H1 (cell line): ENCODE data around the gene ZNF77. TPM values are rescaled to one million over a fixed set of nuclear protein-coding genes. Genes with fewer than 3 reads are reported as not detected.

ENCODE experiments used
- CTCF ChIA-PET: fragments of 300-600 bp; sonication (Branson Sonifier 250); formaldehyde crosslinking; loops from one replicate; lab custom pipeline; 2021; ENCODE audit not compliant: partially characterized antibody; lab: Charles Lee
- POLR2A ChIA-PET: fragments of 300-600 bp; sonication (Branson Sonifier 250); formaldehyde crosslinking; loops from one replicate; lab custom pipeline; 2021; ENCODE audit warnings: inconsistent platforms; ENCODE audit not compliant: partially characterized antibody; lab: Charles Lee
- DNase-seq, 2 experiments: peaks; one replicate each; pipeline versions ENCODE4 v3.0.0 to v3.0.0-alpha.2; 2010 to 2022; ENCODE audit warnings: low spot score in 2 of 2, low read depth in 1 of 2, mixed read lengths in 1 of 2
- FAIRE-seq: peaks from 2 replicates; lab custom pipeline; 2011; peaks lifted over from hg19 to GRCh38; lab: Jason Lieb, UNC
- H2AFZ ChIP-seq: 2 replicates; pipeline ENCODE4 v1.8.1; 2012; ENCODE audit warnings: low read length, inconsistent platforms
- H2AK5ac ChIP-seq: 2 replicates; pipeline ENCODE4 v1.6.1; 2013; ENCODE audit warnings: low read depth, low read length
- H2BK120ac ChIP-seq: replicated peaks from 2 replicates; pipeline ENCODE3; 2013; ENCODE audit warnings: low read depth, low read length, inconsistent platforms
- H2BK12ac ChIP-seq: 2 replicates; pipeline ENCODE4 v1.6.1; 2013; ENCODE audit warnings: low read depth, low read length
- H2BK15ac ChIP-seq: 2 replicates; pipeline ENCODE4 v1.6.1; 2013; ENCODE audit warnings: low read length
- H2BK20ac ChIP-seq: 2 replicates; pipeline ENCODE4 v1.6.1; 2013; ENCODE audit warnings: low read length
- H2BK5ac ChIP-seq: 2 replicates; pipeline ENCODE4 v1.6.1; 2013; ENCODE audit warnings: low read depth, low read length
- H3K14ac ChIP-seq: 2 replicates; pipeline ENCODE4 v1.6.1; 2013; ENCODE audit warnings: inconsistent platforms; ENCODE audit not compliant: insufficient read length
- H3K18ac ChIP-seq: 2 replicates; pipeline ENCODE4 v1.6.1; 2013; ENCODE audit warnings: low read length; ENCODE audit errors: extremely low read depth
- H3K23ac ChIP-seq: 2 replicates; pipeline ENCODE4 v1.6.1; 2013; ENCODE audit warnings: inconsistent platforms; ENCODE audit not compliant: insufficient read length
- H3K23me2 ChIP-seq: 2 replicates; pipeline ENCODE4 v1.6.1; 2013; ENCODE audit warnings: low read depth, low read length
- H3K27ac ChIP-seq: 2 replicates; pipeline ENCODE4 v1.6.1; 2011; ENCODE audit warnings: low read depth, low read length, inconsistent platforms
- H3K27me3 ChIP-seq, 4 experiments: replicated peaks in 1 of 4; 1 replicate in 1 of 4; 2 replicates in 3 of 4; pipeline versions ENCODE4 v1.6.1 to v1.8.1; 2011 to 2013; ENCODE audit warnings: low read length in 3 of 4, mild to moderate bottlenecking in 3 of 4, inconsistent platforms in 2 of 4, mixed read lengths in 2 of 4, moderate library complexity in 1 of 4; ENCODE audit not compliant: control insufficient read depth in 3 of 4, insufficient read depth in 3 of 4; ENCODE audit errors: extremely low read depth in 1 of 4
- H3K36me3 ChIP-seq, 4 experiments: 2 replicates each; pipeline versions ENCODE4 v1.6.1 to v1.8.1; 2011 to 2013; ENCODE audit warnings: mild to moderate bottlenecking in 4 of 4, low read length in 3 of 4, moderate library complexity in 2 of 4, control low read depth in 1 of 4, inconsistent platforms in 1 of 4; ENCODE audit not compliant: insufficient read depth in 4 of 4, control insufficient read depth in 2 of 4
- H3K4ac ChIP-seq: replicated peaks from 2 replicates; pipeline ENCODE3; 2013; ENCODE audit warnings: low read length, low read depth, mixed read lengths, inconsistent platforms; ENCODE audit not compliant: insufficient read length
- H3K4me1 ChIP-seq, 4 experiments: replicated peaks in 1 of 4; 1 replicate in 1 of 4; 2 replicates in 3 of 4; pipeline versions ENCODE4 v1.6.1 to v1.8.1; 2011 to 2013; ENCODE audit warnings: low read length in 3 of 4, inconsistent platforms in 2 of 4, mixed read lengths in 1 of 4; ENCODE audit not compliant: insufficient read depth in 4 of 4, control insufficient read depth in 3 of 4
- H3K4me2 ChIP-seq, 2 experiments: 2 replicates each; pipeline versions ENCODE4 v1.6.1 to v1.8.1; 2011 to 2013; ENCODE audit warnings: low read depth in 2 of 2, low read length in 2 of 2, control low read depth in 1 of 2, inconsistent platforms in 1 of 2, mild to moderate bottlenecking in 1 of 2; ENCODE audit not compliant: insufficient read depth in 1 of 2
- H3K4me3 ChIP-seq, 4 experiments: fragments of 200-600, 300-600 bp in 1 of 4; sonication (generic), shearing (Covaris generic), sonication (Bioruptor Twin) in 1 of 4; 2 replicates each; pipeline versions ENCODE4 v1.5.1 to v1.8.1; 2011 to 2016; ENCODE audit warnings: low read length in 4 of 4, low read depth in 3 of 4, control low read depth in 2 of 4, inconsistent platforms in 2 of 4, mild to moderate bottlenecking in 2 of 4, mixed read lengths in 1 of 4, moderate library complexity in 1 of 4; ENCODE audit not compliant: insufficient read depth in 2 of 4; ENCODE audit errors: extremely low read depth in 1 of 4
- H3K56ac ChIP-seq: replicated peaks from 2 replicates; pipeline ENCODE3; 2013; ENCODE audit warnings: low read depth, mild to moderate bottlenecking, mixed read lengths, low read length, inconsistent platforms; ENCODE audit not compliant: insufficient read length
- H3K79me1 ChIP-seq: 2 replicates; pipeline ENCODE4 v1.6.1; 2013; ENCODE audit warnings: low read depth, low read length, control low read depth
- H3K79me2 ChIP-seq, 2 experiments: 2 replicates each; pipeline versions ENCODE4 v1.6.1 to v1.8.1; 2012 to 2013; ENCODE audit warnings: low read length in 2 of 2, mild to moderate bottlenecking in 2 of 2, inconsistent platforms in 1 of 2; ENCODE audit not compliant: insufficient read depth in 2 of 2, control insufficient read depth in 1 of 2
- H3K9ac ChIP-seq, 4 experiments: replicated peaks in 1 of 4; 1 replicate in 1 of 4; 2 replicates in 3 of 4; pipeline versions ENCODE4 v1.6.1 to v1.8.1; 2011 to 2013; ENCODE audit warnings: low read depth in 3 of 4, low read length in 3 of 4, control low read depth in 2 of 4, mild to moderate bottlenecking in 2 of 4, moderate library complexity in 2 of 4, inconsistent platforms in 1 of 4; ENCODE audit errors: extremely low read depth in 1 of 4
- H3K9me3 ChIP-seq, 2 experiments: 2 replicates each; pipeline versions ENCODE4 v1.6.1 to v1.8.1; 2012 to 2013; ENCODE audit warnings: mild to moderate bottlenecking in 2 of 2, moderate library complexity in 2 of 2, control low read depth in 1 of 2, inconsistent platforms in 1 of 2, low read depth in 1 of 2, low read length in 1 of 2, mixed read lengths in 1 of 2; ENCODE audit not compliant: insufficient read depth in 2 of 2
- H4K20me1 ChIP-seq, 2 experiments: replicated peaks in 1 of 2; 2 replicates each; pipeline versions ENCODE3 to v1.8.1; 2011 to 2013; ENCODE audit warnings: inconsistent platforms in 2 of 2, low read length in 2 of 2, mild to moderate bottlenecking in 1 of 2; ENCODE audit not compliant: insufficient read depth in 2 of 2, control insufficient read depth in 1 of 2
- H4K5ac ChIP-seq: 2 replicates; pipeline ENCODE4 v1.6.1; 2013; ENCODE audit warnings: low read length, low read depth, mixed read lengths, inconsistent platforms; ENCODE audit not compliant: insufficient read length
- H4K8ac ChIP-seq: 2 replicates; pipeline ENCODE4 v1.8.0; 2013; ENCODE audit warnings: mild to moderate bottlenecking, moderate library complexity, low read length, inconsistent platforms; ENCODE audit not compliant: insufficient read depth; ENCODE audit errors: extremely low read depth
- H4K91ac ChIP-seq: replicated peaks from 2 replicates; pipeline ENCODE3; 2013; ENCODE audit warnings: low read length, mixed read lengths, inconsistent platforms; ENCODE audit not compliant: insufficient read length
- BRCA1 ChIP-seq: IDR thresholded peaks from 2 replicates; pipeline ENCODE4 v1.6.1; 2012; ENCODE audit warnings: low read depth, low read length, improper control_type of control experiment
- CBX8 ChIP-seq: fragments of 300-800, 300-1000 bp; sonication (generic); IDR thresholded peaks from 2 replicates; pipeline ENCODE4 v1.7.1; 2016; ENCODE audit warnings: low read depth, low read length, borderline replicate concordance
- FOSL1 ChIP-seq: IDR thresholded peaks from 2 replicates; pipeline ENCODE4 v1.6.1; 2011; ENCODE audit warnings: mild to moderate bottlenecking, low read depth, low read length, moderate library complexity; ENCODE audit not compliant: insufficient read depth
- POLR2A ChIP-seq, 2 experiments: IDR thresholded peaks; 1 replicate in 1 of 2; 2 replicates in 1 of 2; pipeline ENCODE4 v1.6.1; 2011; ENCODE audit warnings: low read depth in 2 of 2, low read length in 2 of 2, mild to moderate bottlenecking in 2 of 2; ENCODE audit errors: control extremely low read depth in 1 of 2
- POLR2AphosphoS5 ChIP-seq: IDR thresholded peaks from 2 replicates; pipeline ENCODE4 v1.6.1; 2011; ENCODE audit warnings: low read depth, low read length
- RBBP5 ChIP-seq: IDR thresholded peaks from 2 replicates; pipeline ENCODE4 v1.7.1; 2012; ENCODE audit warnings: low read depth, mild to moderate bottlenecking, inconsistent platforms, low read length, moderate library complexity, borderline replicate concordance
- SAP30 ChIP-seq: fragments of 300-600 bp; sonication (generic); IDR thresholded peaks from 2 replicates; pipeline ENCODE4 v1.7.1; 2012; ENCODE audit warnings: low read length, moderate library complexity, mild to moderate bottlenecking, inconsistent platforms; ENCODE audit not compliant: insufficient read depth, insufficient replicate concordance
- SIX5 ChIP-seq: IDR thresholded peaks from 2 replicates; pipeline ENCODE4 v1.6.1; 2011; ENCODE audit warnings: mild to moderate bottlenecking, low read depth, low read length
- TAF7 ChIP-seq: optimal IDR thresholded peaks from 2 replicates; pipeline ENCODE3; 2011; ENCODE audit warnings: low read depth, mild to moderate bottlenecking, inconsistent platforms, low read length, moderate library complexity, borderline replicate concordance
- WGBS, 2 experiments: shearing (Covaris generic) in 1 of 2; methylation state at CpG; one replicate each; pipeline versions ENCODE4 v1.1.6 to v1.1.7; 2013 to 2015; ENCODE audit warnings: low lambda C conversion rate in 2 of 2, mixed read lengths in 2 of 2, inconsistent platforms in 1 of 2, low coverage in 1 of 2, missing lambda C conversion rate in 1 of 2; ENCODE audit not compliant: insufficient replicate concordance in 2 of 2, insufficient coverage in 1 of 2, insufficient read length in 1 of 2; ENCODE audit errors: extremely low coverage in 1 of 2, missing lambda C conversion rate in 1 of 2; 5-methylcytosine and 5-hydroxymethylcytosine counted together
- polyA plus RNA-seq, 7 experiments: library from polyadenylated mRNA; depleted of rRNA in 3 of 7; stranded (reverse) in 5 of 7; unstranded in 2 of 7; fragments of >200 nt in 5 of 7; fragments of 200-250 nt in 2 of 7; gene quantifications; 1 replicate in 5 of 7; 2 replicates in 1 of 7; 4 replicates in 1 of 7; pipeline versions ENCODE4 v1.2.1 to v1.2.3, GENCODE V29; 2011 to 2013; ENCODE audit warnings: missing spikeins in 2 of 7, mixed read lengths in 2 of 7
- total RNA-seq: library from RNA; stranded (reverse); fragmentation: NEBNext Ultra II Directional; extraction: Animal tissue kit (Norgen Biotek cat#: 25700); gene quantifications from 2 replicates; pipeline ENCODE4 v1.2.1, GENCODE V29; 2021
- TF ChIP-seq, protein P1 (sequence below): IDR thresholded peaks from 2 replicates; pipeline ENCODE4 v1.6.1; 2011; ENCODE audit warnings: low read depth, mild to moderate bottlenecking, low read length; ENCODE audit not compliant: insufficient read depth
- TF ChIP-seq, protein P2 (sequence below): IDR thresholded peaks from 2 replicates; pipeline ENCODE4 v1.6.1; 2012; ENCODE audit warnings: inconsistent platforms

The ZNF77 gene
- total and polyA plus RNA-seq, 2 of the 8 experiments (the other 6 are each of a cell fraction or from before 2014, with no cell fraction given) = 2.9 to 4.7 TPM

DNA sequence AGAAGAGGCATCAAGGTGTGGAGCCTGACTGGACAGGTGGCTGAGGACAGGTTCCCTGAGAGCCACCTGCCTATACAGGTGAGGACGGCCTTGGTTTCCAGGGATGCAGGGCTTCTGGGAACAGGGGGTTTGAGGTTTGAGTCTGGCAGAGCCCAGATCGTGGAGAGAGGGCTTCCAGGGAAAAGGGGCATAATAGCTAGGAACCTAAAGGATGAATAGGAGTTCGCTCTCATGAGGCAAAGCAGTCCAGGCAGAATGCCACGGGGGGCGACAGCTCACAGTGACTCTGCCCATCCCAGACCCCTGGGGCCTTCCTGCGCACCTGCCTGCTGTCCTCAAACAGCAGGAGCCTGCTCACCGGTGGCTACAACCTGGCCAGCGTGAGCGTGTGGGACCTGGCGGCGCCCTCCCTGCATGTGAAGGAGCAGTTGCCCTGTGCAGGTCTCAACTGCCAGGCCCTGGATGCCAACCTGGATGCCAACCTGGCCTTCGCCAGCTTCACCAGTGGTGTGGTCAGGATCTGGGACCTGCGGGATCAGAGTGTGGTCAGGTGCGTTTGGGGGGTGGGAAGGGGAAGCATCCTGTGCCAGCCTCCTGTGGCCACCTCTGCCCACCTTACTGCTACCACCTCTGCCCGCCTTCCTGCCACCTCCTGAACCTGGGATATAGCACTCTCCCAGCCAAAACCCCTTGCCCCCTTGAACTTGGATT, 44.6 kb upstream of the ZNF77 start:
- Histone ChIP-seq H3K14ac (no peak overlapping the region), H2BK15ac (no peak overlapping the region), H4K20me1 (no peaks in the 10 kb centered on the region), H3K27me3 (no peaks in the 10 kb centered on the region; a peak in 1 of 7 replicates), H3K23ac (no peak overlapping the region), H3K4me1 (peaks cover 3 to 19% (median 11%) of the 10 kb centered on the region in 4 experiments), H3K18ac (no peak overlapping the region), H3K56ac (no peak overlapping the region), H4K91ac (peak overlapping the region; percentile 56), H2BK20ac (no peak overlapping the region), H3K27ac (no peak overlapping the region), H3K79me2 (no peaks in the 10 kb centered on the region), H4K5ac (no peak overlapping the region), H3K9me3 (no peaks in the 10 kb centered on the region), H3K36me3 (no peaks in the 10 kb centered on the region), H3K23me2 (peaks cover 2% of the 10 kb centered on the region; the same call in 1 of the 2 replicates), H2BK5ac (no peak overlapping the region), H2AFZ (no peak overlapping the region), H2BK120ac (no peak overlapping the region), H3K79me1 (no peaks in the 10 kb centered on the region), H3K4ac (no peak overlapping the region), H2BK12ac (no peak overlapping the region), H3K9ac (no peak overlapping the region), H2AK5ac (no peak overlapping the region), H4K8ac (no peak overlapping the region), H3K4me3 (no peak overlapping the region), H3K4me2 (no peak overlapping the region)
- 86% methylated on average over 15 of the region's 15 CpGs; no CpG with 5 or more reads in 1 of the 2 experiments for WGBS, 2 experiments
- DNase-seq (no peak), FAIRE-seq (no peak)
- CTCF ChIA-PET = interaction anchor here (0.5 to 1.8 kb wide), 4 partner anchors 12 to 330 kb away, joined by 3 to 4 read pairs (median 3); no protein-coding TSS in a partner anchor
- POLR2A ChIA-PET = interaction anchor here (1.2 to 1.7 kb wide), 2 partner anchors 13 to 22 kb away, joined by 3 read pairs; partner anchors contain the start of gene TLE6
- TF ChIP-seq POLR2AphosphoS5 (no peak), CBX8 (no peak), POLR2A (IDR thresholded peaks at IDR 0.05; ENCODE audit: control extremely low read depth in 1 of 2, low read depth in 2 of 2, low read length in 2 of 2) (no peak), SIX5 (no peak), FOSL1 (no peak), BRCA1 (no peak), SAP30 (no peak), TAF7 (no peak), RBBP5 (no peak)
- TF ChIP-seq, protein P1, sequence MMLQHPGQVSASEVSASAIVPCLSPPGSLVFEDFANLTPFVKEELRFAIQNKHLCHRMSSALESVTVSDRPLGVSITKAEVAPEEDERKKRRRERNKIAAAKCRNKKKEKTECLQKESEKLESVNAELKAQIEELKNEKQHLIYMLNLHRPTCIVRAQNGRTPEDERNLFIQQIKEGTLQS = no peak
- TF ChIP-seq, protein P2, sequence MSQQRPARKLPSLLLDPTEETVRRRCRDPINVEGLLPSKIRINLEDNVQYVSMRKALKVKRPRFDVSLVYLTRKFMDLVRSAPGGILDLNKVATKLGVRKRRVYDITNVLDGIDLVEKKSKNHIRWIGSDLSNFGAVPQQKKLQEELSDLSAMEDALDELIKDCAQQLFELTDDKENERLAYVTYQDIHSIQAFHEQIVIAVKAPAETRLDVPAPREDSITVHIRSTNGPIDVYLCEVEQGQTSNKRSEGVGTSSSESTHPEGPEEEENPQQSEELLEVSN = no peak
